C4-2B (cell line): Measurements from ENCODE around the gene PLEKHG1.

Source experiments
- ZFX ChIP-seq: fragments of 450-650 bp; IDR thresholded peaks from 2 replicates; pipeline ENCODE4 v1.6.1; 2017
- TF ChIP-seq, protein P1 (sequence below): fragments of 450-650 bp; conservative IDR thresholded peaks from 2 replicates; pipeline ENCODE4 v1.5.1; 2017; ENCODE audit warnings: mild to moderate bottlenecking

DNA sequence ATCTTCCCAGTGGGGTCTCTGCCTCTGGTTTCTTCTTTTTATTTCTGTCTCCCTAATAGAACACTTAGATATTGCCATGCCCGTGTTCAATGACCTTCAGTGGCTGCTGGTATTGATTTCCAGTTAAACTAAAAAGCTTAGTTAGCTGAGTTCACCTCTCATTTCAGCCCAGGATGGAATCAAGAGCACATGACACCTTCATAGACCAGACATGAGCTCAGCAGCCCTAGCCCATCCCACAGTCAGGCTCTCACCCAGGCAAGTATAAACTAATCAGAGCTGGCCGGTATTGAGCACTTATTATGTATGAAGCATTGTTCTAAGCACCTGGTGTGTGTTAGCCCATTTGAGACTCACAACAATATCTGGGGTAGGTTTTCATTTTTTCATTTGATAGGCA lies 33.7 kb upstream of the PLEKHG1 start:
- TF ChIP-seq, protein P1, sequence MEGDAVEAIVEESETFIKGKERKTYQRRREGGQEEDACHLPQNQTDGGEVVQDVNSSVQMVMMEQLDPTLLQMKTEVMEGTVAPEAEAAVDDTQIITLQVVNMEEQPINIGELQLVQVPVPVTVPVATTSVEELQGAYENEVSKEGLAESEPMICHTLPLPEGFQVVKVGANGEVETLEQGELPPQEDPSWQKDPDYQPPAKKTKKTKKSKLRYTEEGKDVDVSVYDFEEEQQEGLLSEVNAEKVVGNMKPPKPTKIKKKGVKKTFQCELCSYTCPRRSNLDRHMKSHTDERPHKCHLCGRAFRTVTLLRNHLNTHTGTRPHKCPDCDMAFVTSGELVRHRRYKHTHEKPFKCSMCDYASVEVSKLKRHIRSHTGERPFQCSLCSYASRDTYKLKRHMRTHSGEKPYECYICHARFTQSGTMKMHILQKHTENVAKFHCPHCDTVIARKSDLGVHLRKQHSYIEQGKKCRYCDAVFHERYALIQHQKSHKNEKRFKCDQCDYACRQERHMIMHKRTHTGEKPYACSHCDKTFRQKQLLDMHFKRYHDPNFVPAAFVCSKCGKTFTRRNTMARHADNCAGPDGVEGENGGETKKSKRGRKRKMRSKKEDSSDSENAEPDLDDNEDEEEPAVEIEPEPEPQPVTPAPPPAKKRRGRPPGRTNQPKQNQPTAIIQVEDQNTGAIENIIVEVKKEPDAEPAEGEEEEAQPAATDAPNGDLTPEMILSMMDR = no peak
- TF ChIP-seq ZFX = no peak
